Right lobe of liver (tissue), 4 donors: ENCODE results near the gene KIF26A.

Experiments
- POLR2A ChIP-seq: fragments of 450-650 bp; IDR thresholded peaks from one replicate; pipeline ENCODE4 v1.6.1; 2017; ENCODE audit warnings: antibody characterized with exemption, mild to moderate bottlenecking
- TF ChIP-seq, protein P1 (sequence below), 4 donors: fragments of 200-600 bp in 3 of 4; fragments of 450-650 bp in 1 of 4; IDR thresholded peaks; one replicate each; pipeline versions ENCODE4 v1.5.1 to v1.8.0; 2016 to 2022; ENCODE audit warnings: antibody characterized with exemption in 4 of 4, mild to moderate bottlenecking in 2 of 4
- donor health status: DM: no; HTN: no; CAD: no.
- donor health status: DM: no; HTN: no; CAD: no.
- donor health status: DM: no; HTN: yes; CAD: no.

DNA sequence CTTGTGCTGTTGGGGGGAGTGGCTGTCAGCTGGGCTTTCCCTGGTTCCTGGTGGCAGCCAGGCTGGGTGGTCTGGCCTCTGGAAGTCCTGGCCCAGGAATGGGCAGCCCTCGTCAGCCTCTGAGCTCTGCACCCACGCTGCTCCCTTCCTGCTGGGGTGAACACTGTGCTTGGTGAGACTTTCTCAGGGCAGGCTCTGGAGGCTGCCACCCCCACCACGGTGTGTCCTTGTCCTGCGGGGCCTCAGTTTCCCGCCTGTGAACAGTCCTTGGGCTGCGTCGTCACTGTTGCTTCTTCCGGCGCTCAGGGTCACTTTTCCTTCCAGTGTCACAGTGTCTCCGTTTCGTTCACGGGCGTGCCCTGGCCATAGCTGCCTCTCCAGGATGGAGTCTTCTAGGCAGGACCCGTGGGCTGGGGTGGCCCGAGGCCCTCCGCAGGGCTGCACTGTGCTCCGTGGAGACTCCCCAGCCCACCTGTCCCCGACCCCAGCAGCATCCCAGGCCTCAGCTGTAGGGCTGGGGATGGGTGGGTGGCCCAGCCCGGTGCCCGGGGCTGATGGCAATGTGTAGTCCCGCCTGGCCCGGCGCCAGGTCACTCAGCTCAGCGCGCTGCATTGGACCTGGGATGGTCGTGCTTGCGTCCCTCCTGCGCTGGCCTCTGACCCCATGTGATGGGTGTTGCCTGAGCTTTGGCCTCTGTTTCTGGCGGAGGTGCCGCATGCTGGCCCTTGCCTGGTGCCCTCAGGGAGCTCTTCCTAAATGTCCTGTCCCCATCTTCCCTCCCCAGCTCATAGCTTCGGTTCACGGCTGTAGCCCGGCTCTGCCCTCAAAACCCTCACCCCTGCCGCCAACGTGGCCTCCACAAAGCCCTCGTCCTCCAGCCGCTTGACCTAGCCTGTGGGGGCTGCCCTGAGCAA is 6.8 kb downstream of the KIF26A start:
- TF ChIP-seq, protein P1, sequence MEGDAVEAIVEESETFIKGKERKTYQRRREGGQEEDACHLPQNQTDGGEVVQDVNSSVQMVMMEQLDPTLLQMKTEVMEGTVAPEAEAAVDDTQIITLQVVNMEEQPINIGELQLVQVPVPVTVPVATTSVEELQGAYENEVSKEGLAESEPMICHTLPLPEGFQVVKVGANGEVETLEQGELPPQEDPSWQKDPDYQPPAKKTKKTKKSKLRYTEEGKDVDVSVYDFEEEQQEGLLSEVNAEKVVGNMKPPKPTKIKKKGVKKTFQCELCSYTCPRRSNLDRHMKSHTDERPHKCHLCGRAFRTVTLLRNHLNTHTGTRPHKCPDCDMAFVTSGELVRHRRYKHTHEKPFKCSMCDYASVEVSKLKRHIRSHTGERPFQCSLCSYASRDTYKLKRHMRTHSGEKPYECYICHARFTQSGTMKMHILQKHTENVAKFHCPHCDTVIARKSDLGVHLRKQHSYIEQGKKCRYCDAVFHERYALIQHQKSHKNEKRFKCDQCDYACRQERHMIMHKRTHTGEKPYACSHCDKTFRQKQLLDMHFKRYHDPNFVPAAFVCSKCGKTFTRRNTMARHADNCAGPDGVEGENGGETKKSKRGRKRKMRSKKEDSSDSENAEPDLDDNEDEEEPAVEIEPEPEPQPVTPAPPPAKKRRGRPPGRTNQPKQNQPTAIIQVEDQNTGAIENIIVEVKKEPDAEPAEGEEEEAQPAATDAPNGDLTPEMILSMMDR (IDR thresholded peaks at IDR 0.05): no peak
- TF ChIP-seq POLR2A: no peak
